MG63 (cell line): Measurements from ENCODE around the gene SPATS2. TPM values are rescaled to one million over a fixed set of nuclear protein-coding genes. Genes with fewer than 3 reads are reported as not detected.
A peak's percentile ranks its signal among the peaks of the same experiment; 100 is the strongest.
"Not testable (repeated sequence)": the region's sequence is repeated elsewhere in the genome, so short reads cannot be mapped to it uniquely, and the experiment has no call there.

ENCODE experiments used
- DNase-seq: peaks from one replicate; pipeline ENCODE4 v3.0.0-alpha.2; 2020
- H3K27me3 ChIP-seq: fragments of 250-450 bp; sonication (Bioruptor Pico); 2 replicates; pipeline ENCODE4 v1.5.1; 2020; ENCODE audit warnings: mild to moderate bottlenecking, moderate library complexity
- H3K36me3 ChIP-seq: fragments of 250-450 bp; sonication (Bioruptor Pico); 2 replicates; pipeline ENCODE4 v1.5.1; 2020; ENCODE audit warnings: mild to moderate bottlenecking, moderate library complexity
- H3K4me3 ChIP-seq: fragments of 250-450 bp; sonication (Bioruptor Pico); 2 replicates; pipeline ENCODE4 v1.5.1; 2020; ENCODE audit warnings: mild to moderate bottlenecking, moderate library complexity
- H3K9me3 ChIP-seq: fragments of 250-450 bp; sonication (Bioruptor Pico); 2 replicates; pipeline ENCODE4 v1.5.1; 2020; ENCODE audit warnings: mild to moderate bottlenecking, moderate library complexity
- total RNA-seq: library from RNA; depleted of rRNA; stranded (reverse); fragments of >200 nt; shearing (Covaris generic); gene quantifications from 2 replicates; pipeline ENCODE4 v1.2.3, GENCODE V29; 2014; ENCODE audit warnings: low replicate concordance

Gene SPATS2
- total RNA-seq, 1 experiment from 2014 or later, result 43.8 TPM

DNA sequence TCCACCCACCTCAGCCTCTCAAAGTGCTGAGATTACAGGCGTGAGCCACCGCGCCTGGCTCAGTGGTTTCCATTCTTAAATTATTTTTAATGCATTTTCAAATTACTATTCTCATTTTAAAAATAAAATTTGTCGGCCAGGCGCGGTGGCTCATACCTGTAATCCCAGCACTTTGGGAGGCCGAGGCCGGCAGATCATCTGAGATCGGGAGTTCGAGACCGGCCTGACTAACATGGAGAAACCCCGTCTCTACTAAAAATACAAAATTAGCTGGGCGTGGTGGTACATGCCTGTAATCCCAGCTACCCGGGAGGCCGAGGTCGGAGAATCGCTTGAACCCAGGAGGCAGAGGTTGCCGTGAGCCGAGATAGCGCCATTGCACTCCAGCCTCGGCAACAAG lies 33.5 kb upstream of the SPATS2 start:
- not testable (repeated sequence) for H3K4me3 ChIP-seq, H3K9me3 ChIP-seq, H3K27me3 ChIP-seq, DNase-seq
- peaks cover 18% of the 10 kb centered on the region for H3K36me3 ChIP-seq

GRCh38 chr12:49334226-49334625 lies 33.0 kb upstream of the SPATS2 start:
- no peaks in the 10 kb centered on the region for H3K27me3 ChIP-seq
- H3K4me3 ChIP-seq, result no peak overlapping the region
- H3K36me3 ChIP-seq, result peaks cover 17% of the 10 kb centered on the region
- DNase-seq, result no peak
- no peaks in the 10 kb centered on the region for H3K9me3 ChIP-seq

- no peaks in the 10 kb centered on the region for H3K27me3 ChIP-seq
- H3K9me3 ChIP-seq, result no peaks in the 10 kb centered on the region
- H3K4me3 ChIP-seq, result no peak overlapping the region
- peaks cover 12% of the 10 kb centered on the region for H3K36me3 ChIP-seq
- DNase-seq, result no peak
These were observed 32.6 kb upstream of the SPATS2 start for GRCh38 chr12:49334681-49335080.

- no peak for DNase-seq
- Histone ChIP-seq H3K36me3 (peaks cover 6% of the 10 kb centered on the region), H3K4me3 (no peak overlapping the region), H3K9me3 (no peaks in the 10 kb centered on the region), H3K27me3 (no peaks in the 10 kb centered on the region)
These were observed 31.9 kb upstream of the SPATS2 start for GRCh38 chr12:49335118-49335954.

GRCh38 chr12:49335955-49336644 lies 31.2 kb upstream of the SPATS2 start:
- no peaks in the 10 kb centered on the region for H3K9me3 ChIP-seq
- H3K4me3 ChIP-seq, result peak overlapping the region; percentile 53
- DNase-seq, result no peak
- no peaks in the 10 kb centered on the region for H3K27me3 ChIP-seq
- H3K36me3 ChIP-seq, result peaks cover 1% of the 10 kb centered on the region; the same call in 1 of the 2 replicates

GRCh38 chr12:49336645-49337584 lies 30.3 kb upstream of the SPATS2 start, which contains the start of gene C1QL4:
TSS of gene C1QL4 (minus strand) at chr12:49337188. CDS start at chr12:49336477, 711 bp downstream.
- Histone ChIP-seq H3K36me3 (no peaks in the 10 kb centered on the region), H3K9me3 (no peaks in the 10 kb centered on the region), H3K4me3 (peak within 1 kb of the TSS; percentile 53), H3K27me3 (no peaks in the 10 kb centered on the region)
- peak; percentile 80 for DNase-seq

GRCh38 chr12:49338830-49339463 lies 28.3 kb upstream of the SPATS2 start:
- Histone ChIP-seq H3K9me3 (no peaks in the 10 kb centered on the region), H3K4me3 (no peak overlapping the region), H3K27me3 (no peaks in the 10 kb centered on the region), H3K36me3 (no peaks in the 10 kb centered on the region)
- DNase-seq, result no peak

GRCh38 chr12:49339464-49339861 lies 27.8 kb upstream of the SPATS2 start:
- no peaks in the 10 kb centered on the region for H3K36me3 ChIP-seq
- no peaks in the 10 kb centered on the region for H3K9me3 ChIP-seq
- no peaks in the 10 kb centered on the region for H3K27me3 ChIP-seq
- DNase-seq, result no peak
- no peak overlapping the region for H3K4me3 ChIP-seq

DNA sequence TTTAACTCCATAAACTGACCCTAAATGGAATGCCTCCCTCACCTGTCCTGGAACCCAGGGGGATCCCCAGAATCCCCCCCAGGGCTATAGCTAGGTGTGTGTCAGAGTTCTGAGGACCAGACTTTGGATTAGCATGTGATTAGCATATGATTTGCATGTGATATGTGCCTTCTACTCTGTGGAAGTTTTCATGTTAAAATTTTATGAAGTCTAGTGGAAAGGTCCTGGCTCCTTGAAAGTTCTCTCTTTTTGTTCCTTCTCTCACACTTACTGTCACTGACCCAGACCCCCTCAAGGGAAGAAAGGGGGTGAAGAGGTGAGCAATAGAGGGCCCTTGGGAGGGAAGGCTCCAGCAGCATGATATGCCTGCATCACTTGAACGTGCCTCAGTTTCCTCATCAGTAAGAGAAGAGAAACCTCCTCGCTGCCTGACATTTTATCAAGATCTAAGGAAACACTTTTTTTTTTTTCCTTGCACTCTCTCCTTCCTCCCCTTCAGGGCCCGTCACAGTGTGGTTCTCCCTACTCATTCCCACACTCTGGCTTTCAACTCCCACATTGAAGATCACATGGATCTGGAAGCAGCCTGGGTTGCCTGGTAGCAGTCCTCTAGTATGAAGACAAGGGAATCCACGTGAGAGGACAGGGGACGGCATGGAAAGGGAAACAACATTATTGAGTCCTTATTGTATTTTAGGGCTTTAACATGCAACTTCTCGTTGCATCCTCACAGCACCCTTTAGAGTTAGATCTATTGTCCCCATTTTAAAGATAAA lies 27.0 kb upstream of the SPATS2 start:
- no peak for DNase-seq
- H3K9me3 ChIP-seq, result no peaks in the 10 kb centered on the region
- H3K4me3 ChIP-seq, result no peak overlapping the region
- H3K36me3 ChIP-seq, result no peaks in the 10 kb centered on the region
- H3K27me3 ChIP-seq, result no peaks in the 10 kb centered on the region

- H3K4me3 ChIP-seq, result no peak overlapping the region
- no peaks in the 10 kb centered on the region for H3K27me3 ChIP-seq
- DNase-seq, result no peak
- no peaks in the 10 kb centered on the region for H3K9me3 ChIP-seq
- no peaks in the 10 kb centered on the region for H3K36me3 ChIP-seq
These were observed 26.1 kb upstream of the SPATS2 start for GRCh38 chr12:49340971-49341776.

- no peak for DNase-seq
- H3K36me3 ChIP-seq, result no peaks in the 10 kb centered on the region
- no peaks in the 10 kb centered on the region for H3K9me3 ChIP-seq
- H3K4me3 ChIP-seq, result no peak overlapping the region
- peaks cover 4% of the 10 kb centered on the region; the same call in 1 of the 2 replicates for H3K27me3 ChIP-seq
These were observed 25.5 kb upstream of the SPATS2 start for GRCh38 chr12:49341777-49342065.

GRCh38 chr12:49342066-49342913 lies 25.0 kb upstream of the SPATS2 start:
- DNase-seq, result peak; percentile 61
- Histone ChIP-seq H3K9me3 (no peaks in the 10 kb centered on the region), H3K4me3 (no peak overlapping the region), H3K36me3 (no peaks in the 10 kb centered on the region), H3K27me3 (peaks cover 10% of the 10 kb centered on the region)

- Histone ChIP-seq H3K4me3 (no peak overlapping the region), H3K36me3 (no peaks in the 10 kb centered on the region), H3K27me3 (peaks cover 10% of the 10 kb centered on the region), H3K9me3 (no peaks in the 10 kb centered on the region)
- DNase-seq, result no peak
These were observed 24.1 kb upstream of the SPATS2 start for GRCh38 chr12:49342914-49343731.
